Neural cell (in vitro differentiated cells): ENCODE measurements around the gene ATAD3C. TPM values are rescaled to one million over a fixed set of nuclear protein-coding genes. Genes with fewer than 3 reads are reported as not detected.

Source experiments
- H2AFZ ChIP-seq: fragments of 200-600, 300-800 bp; sonication (generic), shearing (Covaris generic); 2 replicates; pipeline ENCODE4 v1.6.0; 2014; ENCODE audit warnings: low read depth, mild to moderate bottlenecking, antibody characterized with exemption, low read length, moderate library complexity
- H3F3A ChIP-seq: fragments of 200-600 bp; shearing (Covaris generic); 2 replicates; pipeline ENCODE4 v1.6.1; 2016; ENCODE audit warnings: mild to moderate bottlenecking, moderate library complexity, mixed read lengths, antibody characterized with exemption, low read length; ENCODE audit not compliant: insufficient read depth, poor library complexity, severe bottlenecking
- H3K27ac ChIP-seq: fragments of 200-600, 300-800 bp; sonication (generic), shearing (Covaris generic); 2 replicates; pipeline ENCODE4 v1.5.1; 2014; ENCODE audit warnings: mild to moderate bottlenecking, low read length, moderate library complexity
- H3K27me3 ChIP-seq: fragments of 300-800, 200-600 bp; sonication (generic), shearing (Covaris generic); 2 replicates; pipeline ENCODE4 v1.6.0; 2014; ENCODE audit warnings: mild to moderate bottlenecking, low read depth, low read length, moderate library complexity; ENCODE audit not compliant: insufficient read depth
- H3K36me3 ChIP-seq: fragments of 300-800, 200-600 bp; sonication (generic), shearing (Covaris generic); 2 replicates; pipeline ENCODE4 v1.5.1; 2014; ENCODE audit warnings: mild to moderate bottlenecking, antibody characterized with exemption, low read length, moderate library complexity; ENCODE audit not compliant: insufficient read depth
- H3K4me2 ChIP-seq: fragments of 300-800, 200-600 bp; sonication (generic), shearing (Covaris generic); 2 replicates; pipeline ENCODE4 v1.6.0; 2014; ENCODE audit warnings: mild to moderate bottlenecking, low read length
- H3K4me3 ChIP-seq: fragments of 300-800, 200-600 bp; sonication (generic), shearing (Covaris generic); 2 replicates; pipeline ENCODE4 v1.5.1; 2014; ENCODE audit warnings: mild to moderate bottlenecking, low read length, moderate library complexity
- H3K79me2 ChIP-seq: fragments of 200-600 bp; shearing (Covaris generic); replicated peaks from 2 replicates; pipeline ENCODE4 v1.6.0; 2014; ENCODE audit warnings: mild to moderate bottlenecking, low read length, moderate library complexity; ENCODE audit not compliant: insufficient read depth
- H3K9ac ChIP-seq: fragments of 300-800, 200-600 bp; sonication (generic), shearing (Covaris generic); 2 replicates; pipeline ENCODE4 v1.6.1; 2016; ENCODE audit warnings: mild to moderate bottlenecking, low read length, mixed read lengths
- H3K9me2 ChIP-seq: fragments of 200-600 bp; shearing (Covaris generic); 2 replicates; pipeline ENCODE4 v1.6.1; 2016; ENCODE audit warnings: mild to moderate bottlenecking, low read length, mixed read lengths; ENCODE audit not compliant: insufficient read depth
- H3K9me3 ChIP-seq: fragments of 200-600, 300-800 bp; sonication (generic), shearing (Covaris generic); 2 replicates; pipeline ENCODE4 v1.6.1; 2016; ENCODE audit warnings: mild to moderate bottlenecking, mixed run types, low read length, moderate library complexity, mixed read lengths
- H4K20me1 ChIP-seq: fragments of 200-600 bp; shearing (Covaris generic); 2 replicates; pipeline ENCODE4 v1.6.1; 2016; ENCODE audit warnings: mild to moderate bottlenecking, mixed run types; ENCODE audit not compliant: insufficient read depth
- EP300 ChIP-seq: fragments of 450-650 bp; conservative IDR thresholded peaks from 2 replicates; pipeline ENCODE4 v1.6.1; 2014; ENCODE audit warnings: antibody characterized with exemption, mild to moderate bottlenecking, moderate library complexity; ENCODE audit not compliant: poor library complexity, severe bottlenecking
- EZH2 ChIP-seq: fragments of 200-600, 300-800 bp; shearing (Covaris generic), sonication (generic); IDR thresholded peaks from 2 replicates; pipeline ENCODE4 v1.6.1; 2014; ENCODE audit warnings: antibody characterized with exemption, low read length, borderline replicate concordance, mild to moderate bottlenecking; ENCODE audit not compliant: insufficient read depth, poor library complexity, severe bottlenecking
- MXI1 ChIP-seq: fragments of 450-650 bp; conservative IDR thresholded peaks from 2 replicates; pipeline ENCODE4 v1.6.1; 2014; ENCODE audit warnings: antibody characterized with exemption, mild to moderate bottlenecking; ENCODE audit not compliant: poor library complexity, severe bottlenecking
- POLR2AphosphoS5 ChIP-seq: IDR thresholded peaks from 2 replicates; pipeline ENCODE4 v1.6.1; 2012
- RAD21 ChIP-seq: fragments of 450-650 bp; conservative IDR thresholded peaks from 2 replicates; pipeline ENCODE4 v1.6.1; 2014; ENCODE audit warnings: antibody characterized with exemption, mild to moderate bottlenecking, moderate library complexity
- SMC3 ChIP-seq: fragments of 450-650 bp; conservative IDR thresholded peaks from 2 replicates; pipeline ENCODE4 v1.6.1; 2014; ENCODE audit warnings: antibody characterized with exemption, mild to moderate bottlenecking, moderate library complexity; ENCODE audit not compliant: poor library complexity
- TAF1 ChIP-seq: IDR thresholded peaks from 2 replicates; pipeline ENCODE4 v1.6.1; 2012; ENCODE audit warnings: low read depth
- polyA plus RNA-seq: library from polyadenylated mRNA; depleted of rRNA; stranded (reverse); fragments of >200 nt; gene quantifications from 2 replicates; pipeline ENCODE4 v1.2.3, GENCODE V29; 2014
- TF ChIP-seq, protein P1 (sequence below): fragments of 450-650 bp; IDR thresholded peaks from 2 replicates; pipeline ENCODE4 v1.5.1; 2014; ENCODE audit warnings: antibody characterized with exemption, mild to moderate bottlenecking, moderate library complexity; ENCODE audit not compliant: poor library complexity, severe bottlenecking
- TF ChIP-seq, protein P2 (sequence below): IDR thresholded peaks from 2 replicates; pipeline ENCODE4 v1.6.1; 2012; ENCODE audit warnings: borderline replicate concordance

Gene ATAD3C
- polyA plus RNA-seq, 1 donor from 2014 or later = not detected

DNA sequence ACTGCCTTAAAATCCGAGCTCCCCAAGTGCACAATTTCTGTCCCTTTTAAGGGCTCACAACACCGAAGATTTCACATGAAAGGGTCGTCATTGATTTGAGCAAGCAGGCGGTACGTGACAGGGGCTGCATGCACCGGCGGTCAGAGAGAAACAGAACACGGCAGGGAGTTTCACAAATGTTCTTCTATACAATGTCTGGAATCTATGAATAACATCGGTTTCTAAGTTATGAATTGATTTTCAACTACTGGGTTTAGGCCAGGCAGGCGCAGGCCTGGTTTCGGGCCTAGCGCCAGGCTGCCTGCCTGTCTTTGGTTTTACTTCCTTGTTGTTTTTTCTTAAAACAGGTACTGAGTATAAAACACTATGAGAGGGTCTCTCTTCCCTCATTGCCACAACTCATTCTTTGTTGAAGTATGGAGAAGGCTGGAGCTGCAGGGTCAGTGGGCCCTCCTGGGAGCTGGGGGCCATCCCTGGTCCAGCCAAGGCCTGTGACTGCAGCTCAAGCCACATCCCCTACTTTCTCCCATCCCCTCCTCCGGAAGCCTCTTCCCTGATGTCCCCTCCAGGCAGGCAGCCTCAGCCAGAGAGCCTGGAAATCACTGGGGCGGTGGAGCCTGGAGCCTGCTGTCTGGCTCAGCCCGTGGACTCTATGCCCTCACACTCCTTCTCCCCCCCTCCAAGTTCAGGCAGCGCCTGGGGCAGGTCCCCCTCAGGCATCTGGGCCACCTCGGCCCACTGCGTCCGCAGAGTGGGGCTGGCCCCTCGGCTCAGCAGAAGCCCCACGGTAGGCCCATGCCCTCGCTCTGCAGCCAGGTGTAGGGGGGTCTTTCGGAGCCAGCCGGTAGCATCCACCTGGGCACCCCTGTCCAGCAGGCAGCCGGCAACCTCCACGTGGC is 30.8 kb upstream of the ATAD3C start:
- no peak overlapping the region for H3K27ac ChIP-seq
- no peaks in the 10 kb centered on the region for H4K20me1 ChIP-seq
- H3K4me3 ChIP-seq = no peak overlapping the region
- no peaks in the 10 kb centered on the region for H3K36me3 ChIP-seq
- H3K9me2 ChIP-seq = no peaks in the 10 kb centered on the region
- no peaks in the 10 kb centered on the region for H3F3A ChIP-seq
- H3K27me3 ChIP-seq = no peaks in the 10 kb centered on the region
- no peaks in the 10 kb centered on the region for H3K79me2 ChIP-seq
- no peak overlapping the region for H3K4me2 ChIP-seq
- no peaks in the 10 kb centered on the region for H3K9me3 ChIP-seq
- H3K9ac ChIP-seq = no peak overlapping the region
- no peak overlapping the region for H2AFZ ChIP-seq
- TF ChIP-seq, protein P1, sequence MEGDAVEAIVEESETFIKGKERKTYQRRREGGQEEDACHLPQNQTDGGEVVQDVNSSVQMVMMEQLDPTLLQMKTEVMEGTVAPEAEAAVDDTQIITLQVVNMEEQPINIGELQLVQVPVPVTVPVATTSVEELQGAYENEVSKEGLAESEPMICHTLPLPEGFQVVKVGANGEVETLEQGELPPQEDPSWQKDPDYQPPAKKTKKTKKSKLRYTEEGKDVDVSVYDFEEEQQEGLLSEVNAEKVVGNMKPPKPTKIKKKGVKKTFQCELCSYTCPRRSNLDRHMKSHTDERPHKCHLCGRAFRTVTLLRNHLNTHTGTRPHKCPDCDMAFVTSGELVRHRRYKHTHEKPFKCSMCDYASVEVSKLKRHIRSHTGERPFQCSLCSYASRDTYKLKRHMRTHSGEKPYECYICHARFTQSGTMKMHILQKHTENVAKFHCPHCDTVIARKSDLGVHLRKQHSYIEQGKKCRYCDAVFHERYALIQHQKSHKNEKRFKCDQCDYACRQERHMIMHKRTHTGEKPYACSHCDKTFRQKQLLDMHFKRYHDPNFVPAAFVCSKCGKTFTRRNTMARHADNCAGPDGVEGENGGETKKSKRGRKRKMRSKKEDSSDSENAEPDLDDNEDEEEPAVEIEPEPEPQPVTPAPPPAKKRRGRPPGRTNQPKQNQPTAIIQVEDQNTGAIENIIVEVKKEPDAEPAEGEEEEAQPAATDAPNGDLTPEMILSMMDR = no peak
- TF ChIP-seq, protein P2, sequence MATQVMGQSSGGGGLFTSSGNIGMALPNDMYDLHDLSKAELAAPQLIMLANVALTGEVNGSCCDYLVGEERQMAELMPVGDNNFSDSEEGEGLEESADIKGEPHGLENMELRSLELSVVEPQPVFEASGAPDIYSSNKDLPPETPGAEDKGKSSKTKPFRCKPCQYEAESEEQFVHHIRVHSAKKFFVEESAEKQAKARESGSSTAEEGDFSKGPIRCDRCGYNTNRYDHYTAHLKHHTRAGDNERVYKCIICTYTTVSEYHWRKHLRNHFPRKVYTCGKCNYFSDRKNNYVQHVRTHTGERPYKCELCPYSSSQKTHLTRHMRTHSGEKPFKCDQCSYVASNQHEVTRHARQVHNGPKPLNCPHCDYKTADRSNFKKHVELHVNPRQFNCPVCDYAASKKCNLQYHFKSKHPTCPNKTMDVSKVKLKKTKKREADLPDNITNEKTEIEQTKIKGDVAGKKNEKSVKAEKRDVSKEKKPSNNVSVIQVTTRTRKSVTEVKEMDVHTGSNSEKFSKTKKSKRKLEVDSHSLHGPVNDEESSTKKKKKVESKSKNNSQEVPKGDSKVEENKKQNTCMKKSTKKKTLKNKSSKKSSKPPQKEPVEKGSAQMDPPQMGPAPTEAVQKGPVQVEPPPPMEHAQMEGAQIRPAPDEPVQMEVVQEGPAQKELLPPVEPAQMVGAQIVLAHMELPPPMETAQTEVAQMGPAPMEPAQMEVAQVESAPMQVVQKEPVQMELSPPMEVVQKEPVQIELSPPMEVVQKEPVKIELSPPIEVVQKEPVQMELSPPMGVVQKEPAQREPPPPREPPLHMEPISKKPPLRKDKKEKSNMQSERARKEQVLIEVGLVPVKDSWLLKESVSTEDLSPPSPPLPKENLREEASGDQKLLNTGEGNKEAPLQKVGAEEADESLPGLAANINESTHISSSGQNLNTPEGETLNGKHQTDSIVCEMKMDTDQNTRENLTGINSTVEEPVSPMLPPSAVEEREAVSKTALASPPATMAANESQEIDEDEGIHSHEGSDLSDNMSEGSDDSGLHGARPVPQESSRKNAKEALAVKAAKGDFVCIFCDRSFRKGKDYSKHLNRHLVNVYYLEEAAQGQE = no peak
- no peak for TF ChIP-seq POLR2AphosphoS5
- TF ChIP-seq TAF1 = no peak
- TF ChIP-seq SMC3 = no peak
- no peak for TF ChIP-seq EP300
- no peak for TF ChIP-seq MXI1
- no peak for TF ChIP-seq RAD21
- no peak for TF ChIP-seq EZH2

DNA sequence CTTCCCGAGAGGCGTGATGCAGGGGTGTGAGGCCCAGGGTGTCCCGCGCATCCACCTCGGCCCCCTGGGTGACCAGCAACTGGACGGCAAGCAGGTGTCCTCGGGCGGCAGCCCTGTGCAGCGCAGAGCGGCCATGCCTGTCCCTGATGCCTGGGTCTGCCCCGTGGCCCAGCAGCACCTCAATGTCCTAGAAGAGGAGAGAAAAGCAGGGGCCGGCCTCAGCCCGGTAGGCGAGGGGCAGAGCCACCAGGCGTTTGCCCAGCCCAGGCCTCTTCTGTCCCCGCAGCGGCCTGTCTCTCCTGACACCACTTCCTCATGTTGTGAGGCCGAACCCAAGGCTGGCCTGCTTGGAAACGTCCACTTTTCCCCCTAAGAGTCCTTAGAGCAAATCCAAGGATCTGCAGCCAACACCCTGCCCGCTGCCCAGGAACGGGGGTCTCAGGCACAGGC is 30.1 kb upstream of the ATAD3C start:
- Histone ChIP-seq H3K4me2 (no peak overlapping the region), H3K9me2 (no peaks in the 10 kb centered on the region), H4K20me1 (no peaks in the 10 kb centered on the region), H3F3A (no peaks in the 10 kb centered on the region), H3K4me3 (no peak overlapping the region), H3K36me3 (no peaks in the 10 kb centered on the region), H3K27me3 (no peaks in the 10 kb centered on the region), H3K27ac (no peak overlapping the region), H3K9ac (no peak overlapping the region), H3K9me3 (no peaks in the 10 kb centered on the region), H3K79me2 (no peaks in the 10 kb centered on the region), H2AFZ (no peak overlapping the region)
- no peak for TF ChIP-seq EZH2
